HG02678 (cell line): ENCODE measurements around the gene APOBEC4.
"Not testable (repeated sequence)": the region's sequence is repeated elsewhere in the genome, so short reads cannot be mapped to it uniquely, and the experiment has no call there.

Experiments
- ATAC-seq: cut with Tn5 transposase; IDR thresholded peaks from one replicate; pipeline ENCODE4 v1.9.1; 2021; ENCODE audit warnings: mild to moderate bottlenecking, moderate library complexity; ENCODE audit not compliant: unreplicated experiment

APOBEC4 gene

DNA sequence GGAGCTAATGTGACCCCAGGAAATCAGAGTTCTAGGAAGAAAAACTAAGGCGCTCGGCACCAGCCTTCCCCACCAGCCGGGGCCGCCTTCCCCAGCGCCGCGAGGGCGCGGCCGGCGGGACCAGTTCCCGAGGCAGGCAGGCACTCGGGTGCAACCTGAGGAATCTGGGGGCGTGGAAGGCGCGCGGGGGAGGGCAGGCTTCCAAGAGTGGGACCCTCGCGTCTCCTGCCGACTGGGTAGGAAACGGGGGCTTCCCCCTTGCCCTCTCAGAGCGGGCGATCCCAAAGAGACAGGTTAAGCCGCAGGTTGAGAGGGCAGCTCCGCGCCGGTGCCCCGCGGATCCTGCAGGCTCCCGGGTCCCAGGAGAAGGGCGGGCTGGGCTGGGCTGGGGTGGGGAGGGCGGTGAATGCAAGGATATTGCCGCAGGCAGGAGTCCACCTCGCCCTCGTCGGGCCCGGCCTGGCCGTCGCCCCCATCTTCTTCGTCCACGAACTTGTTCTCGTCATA lies 18.0 kb downstream of the APOBEC4 start:
- ATAC-seq: peak; percentile 1

- ATAC-seq: no peak
Observed at GRCh38 chr1:183634429-183635065, 18.6 kb downstream of the APOBEC4 start.

- peak; percentile 41 for ATAC-seq
Observed at GRCh38 chr1:183633676-183634343, 19.3 kb downstream of the APOBEC4 start.

DNA sequence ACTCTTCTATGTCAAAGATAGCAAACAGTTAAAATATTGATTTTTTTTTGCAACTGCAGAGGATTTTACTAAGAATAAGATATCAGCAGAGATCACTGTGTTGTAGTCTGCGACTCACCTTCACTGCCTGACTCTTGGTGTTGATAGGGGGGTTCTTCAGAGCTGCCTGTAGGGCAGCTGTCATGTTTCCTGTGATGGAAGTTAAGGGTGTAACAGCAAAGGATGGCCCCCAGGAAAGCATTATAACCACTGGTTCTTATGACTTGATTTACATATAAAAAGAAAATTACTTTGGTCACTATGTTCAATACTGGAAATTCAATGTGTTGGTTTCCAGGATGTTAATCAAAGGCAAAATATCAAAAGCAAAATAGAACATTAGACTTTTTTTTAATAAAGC lies 20.2 kb downstream of the APOBEC4 start:
- ATAC-seq: no peak

DNA sequence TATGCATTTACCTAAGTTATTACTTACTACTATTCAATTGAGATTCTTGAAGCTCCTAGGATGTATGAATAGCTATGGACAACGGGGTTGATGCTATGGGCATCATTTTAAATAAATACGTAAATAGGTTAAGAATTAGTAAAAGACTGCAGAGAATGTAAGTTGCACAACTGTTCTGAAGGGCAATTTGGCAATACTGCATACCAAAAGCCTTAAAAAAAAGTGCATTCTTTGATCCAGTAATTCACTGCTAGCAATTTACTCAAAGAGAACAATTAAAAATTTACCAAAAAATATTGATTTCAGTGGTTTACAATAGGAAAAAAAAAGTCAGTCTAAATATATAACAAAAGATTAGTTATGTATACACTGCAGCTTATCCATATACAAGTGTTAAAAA lies 21.0 kb downstream of the APOBEC4 start:
- ATAC-seq: no peak

- no peak for ATAC-seq
Observed at GRCh38 chr1:183630748-183631147, 22.4 kb downstream of the APOBEC4 start.

DNA sequence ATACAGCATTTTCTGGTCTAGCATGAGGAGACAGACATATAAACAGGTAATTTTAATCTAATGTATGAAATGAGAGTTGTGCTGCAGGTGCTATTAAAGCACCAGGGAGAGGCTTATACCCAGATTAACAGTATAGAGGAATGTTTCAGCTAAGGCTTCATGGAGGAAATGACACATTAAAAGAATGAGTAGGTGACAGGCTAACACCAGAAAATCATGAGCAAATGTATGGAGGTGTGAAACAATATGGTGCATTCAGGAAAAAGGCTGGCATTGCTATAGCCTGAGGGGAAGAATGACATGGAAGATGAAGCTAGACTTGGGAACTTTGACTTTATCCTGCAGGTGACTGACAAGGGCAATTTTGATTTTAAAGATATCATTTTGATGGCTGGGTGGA lies 24.6 kb downstream of the APOBEC4 start:
- ATAC-seq: no peak

DNA sequence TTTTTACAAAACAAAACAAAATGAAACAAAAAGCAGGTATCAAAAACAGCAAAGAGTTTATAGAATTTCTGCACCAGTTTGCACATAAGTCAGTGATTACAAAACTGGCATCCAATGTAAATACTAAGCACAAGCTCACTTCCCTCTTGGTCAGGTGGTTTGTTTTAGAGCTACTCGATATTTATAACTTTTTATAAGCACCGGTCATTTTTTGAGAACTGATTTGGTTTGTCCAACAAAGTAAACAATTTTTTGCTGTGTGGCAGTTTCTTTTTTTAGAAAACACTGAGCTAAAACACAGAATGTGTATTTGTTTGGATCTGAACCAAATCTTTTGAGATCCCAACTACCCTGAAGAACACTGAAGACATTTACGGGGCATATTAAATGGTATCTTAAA lies 26.9 kb downstream of the APOBEC4 start:
- not testable (repeated sequence) for ATAC-seq

GRCh38 chr1:183622884-183623785 lies 30.0 kb downstream of the APOBEC4 start:
- peak; percentile 90 for ATAC-seq

GRCh38 chr1:183622013-183622412 lies 31.1 kb downstream of the APOBEC4 start:
- no peak for ATAC-seq

DNA sequence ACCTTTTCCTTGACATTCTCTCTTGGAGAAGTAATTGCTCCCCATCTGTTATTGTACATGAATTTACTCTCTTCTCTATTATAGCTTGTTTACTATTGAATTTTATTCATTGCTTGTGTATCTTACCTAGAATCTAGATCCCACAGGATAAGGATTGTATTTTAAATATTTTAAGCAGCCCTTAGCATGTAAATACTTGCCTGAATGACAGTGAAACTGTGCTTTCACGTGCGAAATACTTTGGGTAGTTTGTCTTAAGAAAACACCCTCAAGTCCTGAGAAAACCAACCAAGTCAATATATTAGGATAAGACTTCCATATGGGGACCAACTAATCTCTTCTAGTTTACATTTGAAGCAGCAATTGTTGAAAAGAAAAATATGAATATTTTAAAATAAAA lies 32.8 kb downstream of the APOBEC4 start:
- no peak for ATAC-seq

- ATAC-seq: no peak
Observed at GRCh38 chr1:183619781-183620180, 33.3 kb downstream of the APOBEC4 start.

GRCh38 chr1:183618202-183618601 lies 34.9 kb downstream of the APOBEC4 start:
- ATAC-seq: not testable (repeated sequence)

DNA sequence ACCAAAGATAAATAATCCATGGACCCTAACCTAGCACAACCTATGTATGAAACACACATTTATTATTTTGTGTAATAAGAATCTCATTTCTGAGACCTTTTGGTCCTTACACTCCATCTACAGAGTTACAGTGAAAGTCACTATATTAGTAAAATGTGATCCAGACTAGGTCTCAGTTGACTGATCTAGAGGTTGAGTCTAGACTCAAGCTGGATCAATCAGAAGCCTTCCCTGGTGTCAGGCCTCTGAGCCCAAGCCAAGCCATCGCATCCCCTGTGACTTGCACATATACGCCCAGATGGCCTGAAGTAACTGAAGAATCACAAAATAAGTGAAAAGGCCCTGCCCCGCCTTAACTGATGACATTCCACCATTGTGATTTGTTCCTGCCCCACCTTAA lies 40.1 kb downstream of the APOBEC4 start:
- not testable (repeated sequence) for ATAC-seq

- ATAC-seq: no peak
Observed at GRCh38 chr1:183612407-183612806, 40.7 kb downstream of the APOBEC4 start.

DNA sequence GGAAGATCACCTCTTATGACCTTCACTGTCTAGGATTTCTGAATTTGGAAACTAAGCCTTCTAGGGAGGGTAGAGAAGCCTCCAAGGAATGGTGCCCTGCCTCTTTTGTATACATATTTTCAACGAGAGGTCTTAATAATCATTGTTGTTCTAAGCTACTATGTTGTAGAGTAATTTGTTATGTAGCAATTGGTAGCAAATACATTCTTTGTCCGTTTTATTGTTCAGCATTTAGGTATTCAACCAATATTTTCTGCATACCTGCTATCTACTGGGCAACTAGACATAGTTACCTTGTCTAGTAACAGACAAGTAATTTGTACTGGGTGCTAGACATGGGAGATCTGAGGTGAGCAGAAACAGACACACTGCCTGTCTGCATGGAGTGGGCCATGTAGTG lies 42.1 kb downstream of the APOBEC4 start:
- no peak for ATAC-seq

DNA sequence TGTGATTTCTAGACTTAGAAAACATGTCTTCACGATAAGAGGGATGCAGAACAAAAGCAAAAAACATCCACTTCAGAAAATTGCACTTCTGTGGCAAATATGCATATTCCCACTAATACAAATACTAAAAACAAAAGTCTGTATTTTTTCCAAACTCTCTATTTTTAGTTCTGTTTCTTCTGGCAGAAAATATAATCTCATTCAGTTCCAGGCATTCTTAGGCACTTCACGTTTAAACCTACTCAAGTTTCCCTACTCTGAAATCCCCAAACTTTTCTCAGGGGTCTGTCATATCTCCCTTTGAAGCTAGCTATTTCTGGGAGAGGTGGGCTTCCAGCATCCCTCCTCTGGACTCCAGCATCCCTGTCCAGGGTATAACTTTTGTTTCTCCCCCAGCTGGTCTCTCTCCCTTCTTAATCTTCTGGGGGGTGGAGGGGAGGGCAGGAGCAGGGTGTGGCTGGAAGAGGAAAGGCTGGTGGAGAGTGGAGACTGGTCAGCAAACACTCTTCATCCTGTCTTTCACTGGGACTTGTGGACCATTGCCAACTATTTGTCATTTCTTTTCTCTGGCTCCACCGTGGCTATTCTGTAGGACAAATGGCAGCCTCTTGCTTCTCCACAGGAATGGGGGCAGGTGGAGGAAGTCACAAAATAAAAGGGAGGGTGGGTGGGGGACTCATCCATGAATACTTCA lies 43.2 kb downstream of the APOBEC4 start:
- no peak for ATAC-seq

DNA sequence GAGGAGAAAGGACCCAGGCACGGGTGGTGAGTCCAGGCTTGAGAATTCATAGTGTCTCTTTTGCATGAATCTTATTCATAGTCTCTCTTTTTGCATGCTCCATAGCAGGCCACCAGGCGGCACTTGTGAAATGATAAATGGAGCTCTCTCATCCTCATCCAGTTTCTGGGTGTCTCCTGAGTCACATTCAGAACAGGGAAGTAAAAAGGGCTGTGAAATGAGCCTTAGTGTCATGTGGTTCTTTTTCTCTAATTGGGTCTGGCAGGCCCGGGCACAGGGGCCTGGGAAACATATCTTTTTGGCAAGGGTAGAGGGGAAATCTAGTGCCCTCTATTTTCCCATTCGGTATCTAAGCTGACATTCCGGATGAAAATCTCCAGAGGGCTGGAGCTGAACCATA lies 43.8 kb downstream of the APOBEC4 start:
- peak; percentile 43 for ATAC-seq

DNA sequence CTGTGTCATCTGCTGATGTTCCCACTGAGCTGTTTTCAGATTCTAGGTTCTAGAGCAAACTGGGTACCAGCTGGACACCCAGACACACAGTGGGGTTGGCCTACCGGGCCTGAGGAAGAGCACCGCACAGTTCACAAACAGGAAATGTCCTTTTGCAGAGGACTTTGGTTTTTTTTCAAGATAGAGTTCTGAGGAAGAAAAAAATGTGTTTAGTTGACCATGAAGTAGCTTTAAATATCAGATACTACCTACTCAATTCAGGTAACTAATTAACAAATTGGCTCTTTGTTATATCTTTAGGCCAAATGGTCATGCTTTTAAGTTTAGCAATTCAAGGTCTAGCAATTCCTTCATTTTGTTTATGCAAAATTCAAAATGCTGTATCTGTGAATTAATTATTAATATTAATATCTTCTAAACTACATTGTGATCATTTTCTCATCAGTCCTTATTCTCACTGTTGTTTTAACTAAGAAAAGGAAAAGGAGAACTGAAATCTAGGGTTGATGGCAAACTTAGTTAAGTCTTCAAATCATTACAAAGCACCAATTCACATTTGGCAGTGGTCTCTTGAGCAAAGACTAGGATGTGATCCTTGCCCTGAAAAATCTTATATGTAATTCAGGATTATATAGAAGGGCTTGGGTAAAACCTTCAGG lies 45.7 kb downstream of the APOBEC4 start:
- ATAC-seq: no peak

- no peak for ATAC-seq
Observed at GRCh38 chr1:183605904-183606303, 47.2 kb downstream of the APOBEC4 start.
